SK-N-SH treated with all-trans-retinoic acid at 6 μM for 48 hours (cell line): Measurements from ENCODE around the gene PSAPL1.

ENCODE experiments used
- ARNTL ChIP-seq: fragments of 450-650 bp; formaldehyde crosslinking; IDR thresholded peaks from 2 replicates; pipeline ENCODE4 v1.5.0; 2020; ENCODE audit warnings: low read depth, mild to moderate bottlenecking, moderate library complexity, borderline replicate concordance
- OSR1 ChIP-seq: fragments of 250-450 bp; sonication (Bioruptor Pico); IDR thresholded peaks from 2 replicates; pipeline ENCODE4 v1.8.0; 2022; ENCODE audit warnings: moderate library complexity, mild to moderate bottlenecking, inconsistent platforms
- SNAI2 ChIP-seq: fragments of 250-450 bp; sonication (Bioruptor Pico); IDR thresholded peaks from 2 replicates; pipeline ENCODE4 v1.5.0; 2020; ENCODE audit warnings: mild to moderate bottlenecking, moderate library complexity
- TCF4 ChIP-seq: fragments of 250-450 bp; sonication (Bioruptor Pico); IDR thresholded peaks from 2 replicates; pipeline ENCODE4 v1.8.0; 2021; ENCODE audit warnings: mild to moderate bottlenecking, moderate library complexity, borderline replicate concordance
- TOX ChIP-seq: fragments of 250-450 bp; sonication (Bioruptor Pico); IDR thresholded peaks from 2 replicates; pipeline ENCODE4 v1.8.0; 2021; ENCODE audit warnings: mild to moderate bottlenecking, moderate library complexity, borderline replicate concordance
- ZC3H10 ChIP-seq: fragments of 250-450 bp; sonication (Bioruptor Pico); IDR thresholded peaks from 2 replicates; pipeline ENCODE4 v1.5.1; 2021; ENCODE audit warnings: mild to moderate bottlenecking, moderate library complexity
- ZFP3 ChIP-seq: fragments of 250-450 bp; sonication (Bioruptor Pico); IDR thresholded peaks from 2 replicates; pipeline ENCODE4 v1.5.0; 2020; ENCODE audit warnings: mild to moderate bottlenecking, moderate library complexity
- ZFP30 ChIP-seq: fragments of 450-650 bp; formaldehyde crosslinking; IDR thresholded peaks from 2 replicates; pipeline ENCODE4 v1.5.0; 2022; ENCODE audit warnings: mild to moderate bottlenecking, moderate library complexity
- TF ChIP-seq, protein P1 (sequence below): fragments of 250-450 bp; sonication (Bioruptor Pico); IDR thresholded peaks from 2 replicates; pipeline ENCODE4 v1.8.0; 2020; ENCODE audit warnings: mild to moderate bottlenecking, moderate library complexity, borderline replicate concordance

DNA sequence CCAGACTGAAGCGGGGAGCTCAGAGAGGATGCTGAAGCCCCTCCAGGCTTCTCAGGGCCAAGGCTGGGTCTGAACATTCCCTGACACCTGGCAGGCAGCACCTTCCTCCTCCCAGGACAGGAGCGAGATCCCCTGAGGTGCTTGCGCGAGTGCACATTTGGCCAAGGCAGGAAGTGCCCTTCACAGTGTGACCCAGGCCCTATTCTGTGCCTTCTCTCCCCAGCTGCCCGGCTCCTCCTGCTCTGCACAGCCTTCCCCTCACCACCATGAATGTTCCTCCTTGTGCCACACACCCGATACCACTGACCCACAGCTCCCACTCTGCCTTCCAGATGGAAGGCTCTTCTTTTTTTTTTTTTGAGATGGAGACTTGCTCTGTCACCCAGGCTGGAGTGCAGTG is 17.1 kb upstream of the PSAPL1 start:
- TF ChIP-seq SNAI2 (CRISPR knock-in tag) (no peak), TOX (CRISPR knock-in tag) (no peak), ZFP30 (CRISPR knock-in tag) (no peak), TCF4 (CRISPR knock-in tag) (no peak), OSR1 (CRISPR knock-in tag) (no peak), ZC3H10 (CRISPR knock-in tag) (no peak), ARNTL (CRISPR knock-in tag) (no peak), ZFP3 (no peak)
- TF ChIP-seq, protein P1, sequence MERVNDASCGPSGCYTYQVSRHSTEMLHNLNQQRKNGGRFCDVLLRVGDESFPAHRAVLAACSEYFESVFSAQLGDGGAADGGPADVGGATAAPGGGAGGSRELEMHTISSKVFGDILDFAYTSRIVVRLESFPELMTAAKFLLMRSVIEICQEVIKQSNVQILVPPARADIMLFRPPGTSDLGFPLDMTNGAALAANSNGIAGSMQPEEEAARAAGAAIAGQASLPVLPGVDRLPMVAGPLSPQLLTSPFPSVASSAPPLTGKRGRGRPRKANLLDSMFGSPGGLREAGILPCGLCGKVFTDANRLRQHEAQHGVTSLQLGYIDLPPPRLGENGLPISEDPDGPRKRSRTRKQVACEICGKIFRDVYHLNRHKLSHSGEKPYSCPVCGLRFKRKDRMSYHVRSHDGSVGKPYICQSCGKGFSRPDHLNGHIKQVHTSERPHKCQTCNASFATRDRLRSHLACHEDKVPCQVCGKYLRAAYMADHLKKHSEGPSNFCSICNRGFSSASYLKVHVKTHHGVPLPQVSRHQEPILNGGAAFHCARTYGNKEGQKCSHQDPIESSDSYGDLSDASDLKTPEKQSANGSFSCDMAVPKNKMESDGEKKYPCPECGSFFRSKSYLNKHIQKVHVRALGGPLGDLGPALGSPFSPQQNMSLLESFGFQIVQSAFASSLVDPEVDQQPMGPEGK = no peak
